GM21390 (cell line): ENCODE data around the gene CALCR.

Source experiments
- ATAC-seq: cut with Tn5 transposase; IDR thresholded peaks from one replicate; pipeline ENCODE4 v1.9.1; 2021; ENCODE audit not compliant: unreplicated experiment

Gene CALCR

GRCh38 chr7:93453262-93453661 lies 121.3 kb downstream of the CALCR start:
- no peak for ATAC-seq

GRCh38 chr7:93448176-93448575 lies 126.3 kb downstream of the CALCR start:
- ATAC-seq = no peak

- no peak for ATAC-seq
These were observed 127.0 kb downstream of the CALCR start for GRCh38 chr7:93447509-93447908.

- ATAC-seq = peak; percentile 89
These were observed 131.9 kb downstream of the CALCR start for GRCh38 chr7:93442478-93443224.

GRCh38 chr7:93435791-93436190 lies 138.7 kb downstream of the CALCR start:
- ATAC-seq = no peak

DNA sequence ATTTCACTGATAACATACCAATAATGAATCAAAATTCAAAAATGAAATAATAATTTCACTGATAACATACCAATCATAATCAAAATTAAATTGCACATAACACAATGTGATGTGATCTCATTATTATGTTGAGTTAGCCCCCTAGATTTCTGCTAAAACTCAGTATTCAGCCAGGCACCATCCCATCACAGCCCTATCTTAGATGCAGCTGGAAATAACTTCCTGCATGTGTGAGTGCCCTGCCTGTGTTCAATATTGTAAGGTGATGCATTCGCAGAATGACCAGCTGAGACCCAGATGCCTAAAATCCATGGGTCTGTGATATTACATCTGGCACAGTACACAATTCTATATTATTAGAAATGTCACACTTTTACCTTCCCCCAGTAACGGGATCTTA lies 142.4 kb downstream of the CALCR start:
- no peak for ATAC-seq

DNA sequence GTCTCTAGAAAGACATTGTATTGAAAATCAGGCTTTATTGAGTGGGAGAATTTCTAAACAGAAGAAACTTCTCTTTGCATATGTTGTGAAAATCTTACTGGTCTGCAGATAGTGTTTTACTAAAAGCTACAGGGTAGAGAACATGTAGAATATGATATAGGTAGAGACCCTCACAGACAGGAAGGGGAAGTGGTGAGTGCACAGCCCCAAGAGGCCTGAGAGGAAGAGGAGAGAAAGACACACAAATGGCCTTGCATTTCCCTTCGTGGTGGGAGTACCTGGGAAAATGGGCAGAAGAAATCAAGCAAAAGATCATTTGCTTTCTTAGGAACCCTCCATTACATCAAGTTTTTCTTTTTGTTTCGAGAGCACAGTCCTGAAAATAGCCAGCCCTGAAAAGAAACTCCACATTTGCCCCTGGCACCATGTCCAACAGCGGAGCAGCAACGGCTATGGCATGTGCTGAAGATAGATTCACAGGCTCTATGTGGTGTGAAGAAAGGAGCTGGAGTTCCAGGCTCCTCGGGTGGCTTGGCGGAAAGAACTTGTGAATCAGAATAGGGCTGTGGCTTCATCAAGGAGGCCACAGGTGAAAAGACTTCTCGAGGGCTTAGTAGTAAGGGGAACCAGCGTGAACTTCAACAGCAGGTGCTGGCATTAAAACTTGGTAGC lies 143.5 kb downstream of the CALCR start:
- ATAC-seq = no peak

DNA sequence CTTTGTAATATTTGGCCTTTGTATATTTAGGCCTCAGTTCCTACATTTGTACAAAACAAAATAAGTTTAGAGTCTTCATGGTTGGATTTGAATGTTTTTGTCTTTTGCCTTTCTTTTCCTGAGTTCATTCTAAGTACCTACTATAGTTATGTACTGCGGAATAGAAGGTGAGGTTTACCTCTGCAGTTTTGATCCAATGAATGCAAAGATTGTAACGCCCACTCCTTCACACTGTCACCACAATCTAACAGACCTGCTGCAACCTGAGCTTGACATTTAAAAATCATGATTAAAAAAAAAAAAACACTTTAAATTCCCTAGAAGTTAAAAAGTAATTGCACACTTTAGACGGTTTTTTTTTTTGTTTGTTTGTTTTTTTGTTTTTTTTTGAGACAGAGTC lies 145.0 kb downstream of the CALCR start:
- no peak for ATAC-seq

GRCh38 chr7:93427107-93427506 lies 147.4 kb downstream of the CALCR start:
- no peak for ATAC-seq

DNA sequence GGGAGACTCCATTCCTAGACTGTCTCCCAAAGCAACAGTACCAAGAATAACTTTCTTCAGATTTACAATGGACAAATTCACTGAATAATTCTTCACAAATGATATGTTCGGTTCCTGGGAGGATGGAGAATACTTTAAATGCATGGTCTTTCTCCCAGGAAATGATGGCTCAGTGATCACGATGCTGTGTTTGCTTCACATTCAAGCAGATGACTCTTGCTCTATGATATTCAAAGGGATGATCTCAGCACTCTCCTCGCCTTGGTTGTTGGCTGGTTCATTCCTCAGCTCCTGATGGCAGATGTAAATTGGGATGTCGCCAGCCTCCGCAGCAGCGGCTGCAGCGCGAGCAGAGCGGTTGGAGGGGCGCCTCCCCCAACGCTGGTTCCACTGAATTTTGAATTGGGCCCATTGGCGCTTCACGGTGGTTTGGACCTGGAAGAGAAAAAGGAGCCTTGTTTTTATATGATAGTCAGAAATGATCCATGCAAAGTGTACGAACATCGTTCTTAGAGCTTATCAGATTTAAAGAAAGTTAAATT lies 148.3 kb downstream of the CALCR start:
- no peak for ATAC-seq

DNA sequence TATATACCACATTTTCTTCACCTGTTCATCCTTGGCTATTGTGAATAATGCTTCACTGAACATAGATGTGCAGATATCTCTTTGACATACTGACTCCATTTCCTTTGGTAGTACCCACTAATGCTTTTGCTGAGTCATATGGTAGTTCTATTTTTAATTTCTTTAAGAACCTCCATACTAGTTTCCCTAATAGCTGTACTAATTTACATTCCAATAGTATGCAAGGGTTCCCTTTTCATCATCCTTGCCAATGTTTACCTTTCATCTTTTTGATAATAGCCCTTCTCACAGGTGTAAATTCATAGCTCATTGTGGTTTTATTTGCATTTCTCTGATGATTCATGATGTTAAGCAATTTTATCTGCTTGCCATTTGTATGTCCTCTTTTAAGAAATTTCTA lies 159.9 kb downstream of the CALCR start:
- peak; percentile 54 for ATAC-seq

- no peak for ATAC-seq
These were observed 165.2 kb downstream of the CALCR start for GRCh38 chr7:93409324-93409723.

GRCh38 chr7:93407239-93407638 lies 167.3 kb downstream of the CALCR start:
- ATAC-seq = no peak

GRCh38 chr7:93402944-93403343 lies 171.6 kb downstream of the CALCR start:
- no peak for ATAC-seq

- no peak for ATAC-seq
These were observed 174.9 kb downstream of the CALCR start for GRCh38 chr7:93399642-93400041.

- ATAC-seq = no peak
These were observed 181.5 kb downstream of the CALCR start for GRCh38 chr7:93392984-93393383.

DNA sequence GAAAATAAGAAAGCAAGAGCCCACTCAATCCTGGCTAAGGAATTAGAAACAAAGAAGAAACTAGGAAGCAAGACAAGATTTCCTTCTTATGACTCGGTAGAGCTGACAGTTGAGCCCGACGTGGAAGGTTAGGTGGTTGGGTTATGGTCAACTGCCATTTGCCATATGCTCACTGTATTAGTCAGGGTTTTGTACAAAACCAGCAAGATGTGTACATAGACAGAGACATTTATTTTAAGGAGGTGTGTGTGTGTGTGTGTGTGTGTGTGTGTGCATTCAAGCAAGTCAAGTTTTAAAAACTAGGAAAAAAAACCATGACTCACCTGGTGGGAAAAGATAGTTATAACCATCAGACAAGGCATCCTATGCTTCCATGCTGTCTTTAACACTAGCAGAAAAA lies 183.9 kb downstream of the CALCR start:
- ATAC-seq = no peak

GRCh38 chr7:93382362-93382761 lies 192.2 kb downstream of the CALCR start:
- no peak for ATAC-seq

- peak; percentile 58 for ATAC-seq
These were observed 196.3 kb downstream of the CALCR start for GRCh38 chr7:93378131-93378760.

DNA sequence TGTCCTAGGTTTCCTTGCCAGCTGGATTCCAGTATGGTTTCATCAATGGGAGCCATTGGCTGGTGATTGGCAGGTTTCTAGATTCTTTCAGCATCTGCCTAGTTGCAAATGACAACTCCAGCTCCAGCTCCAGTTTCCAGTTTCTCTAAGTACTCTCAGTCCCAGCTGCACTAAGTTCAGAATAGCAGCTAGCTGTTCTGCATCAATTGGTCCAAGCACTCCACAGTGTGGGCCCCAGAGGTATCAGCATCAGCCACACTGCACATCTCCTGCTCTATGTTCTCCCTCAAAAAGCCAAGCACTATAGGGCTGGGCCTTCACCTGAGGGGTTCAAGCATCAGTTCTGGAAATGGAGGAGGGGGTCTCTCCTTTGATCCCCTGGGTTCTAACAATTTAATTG lies 198.9 kb downstream of the CALCR start:
- no peak for ATAC-seq
